Mucosa of descending colon (tissue), 3 donors: ENCODE measurements around the gene TMCC1. TPM values are rescaled to one million over a fixed set of nuclear protein-coding genes. Genes with fewer than 3 reads are reported as not detected.

ENCODE experiments used
- ATAC-seq: fragments of 200-7000 bp; cut with Tn5 transposase; one replicate; pipeline ENCODE4 v1.9.1; 2020; ENCODE audit warnings: mild to moderate bottlenecking, moderate library complexity
- DNase-seq, 3 donors: peaks; one replicate each; pipeline ENCODE4 v3.0.0-alpha.2; 2020
- H3K36me3 ChIP-seq: fragments of 200-600 bp; one replicate; pipeline ENCODE4 v1.8.0; 2021; ENCODE audit warnings: low read depth, mild to moderate bottlenecking
- H3K4me1 ChIP-seq: fragments of 200-600 bp; one replicate; pipeline ENCODE4 v1.8.0; 2021; ENCODE audit warnings: low read depth, mild to moderate bottlenecking
- H3K4me3 ChIP-seq: fragments of 200-600 bp; one replicate; pipeline ENCODE4 v1.8.0; 2021; ENCODE audit warnings: mild to moderate bottlenecking
- H3K9me3 ChIP-seq: fragments of 200-600 bp; one replicate; pipeline ENCODE4 v1.8.0; 2021; ENCODE audit warnings: mild to moderate bottlenecking
- intact Hi-C, 2 donors: fragments of 100-400 bp; cut with DNase I in 1 of 2; cut with micrococcal nuclease in 1 of 2; formaldehyde crosslinking; loops; one replicate each; pipeline versions ENCODE4 v1.11.0 to v1.11.1; 2022; cut with DNase I, micrococcal nuclease
- total RNA-seq, 3 donors: library from RNA; stranded (reverse); fragmentation: NEBNext Ultra II Directional in 2 of 3; extraction: Animal tissue kit (Norgen Biotek cat#: 25700) in 2 of 3; gene quantifications; one replicate each; pipeline versions ENCODE4 v1.2.1 to v1.2.4, GENCODE V29; 2021 to 2023
- TF ChIP-seq, protein P1 (sequence below): fragments of 200-600 bp; IDR thresholded peaks from one replicate; pipeline ENCODE4 v1.8.0; 2022; ENCODE audit warnings: antibody characterized with exemption, mild to moderate bottlenecking
- donor health status: DM: no; HTN: no; CAD: no; lungs with moderate emphysema.
- donor health status: DM: no; HTN: no; CAD: no.
- donor health status: DM: no; HTN: yes; CAD: no.

TMCC1 gene
- total RNA-seq, 3 donors from 2014 or later, result 28.6 to 58.7 (median 28.9) TPM

DNA sequence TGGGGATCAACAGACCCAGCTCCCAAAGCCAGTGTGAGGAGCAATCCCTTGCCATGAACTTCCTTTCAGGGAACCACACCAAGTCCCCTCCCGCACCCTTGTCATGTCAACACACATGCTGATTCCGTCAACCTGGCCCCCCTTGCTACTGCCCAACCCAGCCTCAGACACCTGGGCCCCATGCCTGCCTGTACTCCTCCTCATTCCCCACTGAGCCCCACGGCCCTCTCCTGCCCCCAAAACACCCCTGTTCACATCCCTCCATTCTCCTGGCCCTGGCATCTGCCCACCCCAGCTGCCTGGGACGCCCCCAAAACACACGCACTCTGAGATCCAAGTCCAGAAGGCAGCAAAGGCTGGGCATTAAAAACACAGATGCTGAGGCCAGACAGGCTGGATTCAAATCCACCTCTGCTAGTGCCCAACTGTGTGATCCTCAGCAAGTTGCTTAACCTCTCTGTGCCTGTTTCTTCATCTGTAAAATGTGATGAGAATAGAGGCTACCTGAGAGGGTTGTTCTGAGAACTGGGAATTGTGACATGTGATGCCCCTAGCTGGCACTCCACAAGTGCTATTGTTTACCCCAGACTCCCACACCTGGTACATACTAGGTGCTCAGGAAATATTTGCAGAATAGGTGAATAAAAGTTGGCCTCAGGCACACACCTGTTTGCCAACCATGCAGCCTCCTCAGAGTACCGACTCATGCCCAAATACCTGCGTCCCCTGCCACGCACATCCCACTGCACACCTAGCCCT lies 289.3 kb downstream of the TMCC1 start:
- no peak for DNase-seq
- Histone ChIP-seq H3K4me1 (peaks cover 7% of the 10 kb centered on the region), H3K36me3 (no peaks in the 10 kb centered on the region), H3K4me3 (no peak overlapping the region), H3K9me3 (no peaks in the 10 kb centered on the region)
- intact Hi-C loops, result no loop called here
- TF ChIP-seq, protein P1, sequence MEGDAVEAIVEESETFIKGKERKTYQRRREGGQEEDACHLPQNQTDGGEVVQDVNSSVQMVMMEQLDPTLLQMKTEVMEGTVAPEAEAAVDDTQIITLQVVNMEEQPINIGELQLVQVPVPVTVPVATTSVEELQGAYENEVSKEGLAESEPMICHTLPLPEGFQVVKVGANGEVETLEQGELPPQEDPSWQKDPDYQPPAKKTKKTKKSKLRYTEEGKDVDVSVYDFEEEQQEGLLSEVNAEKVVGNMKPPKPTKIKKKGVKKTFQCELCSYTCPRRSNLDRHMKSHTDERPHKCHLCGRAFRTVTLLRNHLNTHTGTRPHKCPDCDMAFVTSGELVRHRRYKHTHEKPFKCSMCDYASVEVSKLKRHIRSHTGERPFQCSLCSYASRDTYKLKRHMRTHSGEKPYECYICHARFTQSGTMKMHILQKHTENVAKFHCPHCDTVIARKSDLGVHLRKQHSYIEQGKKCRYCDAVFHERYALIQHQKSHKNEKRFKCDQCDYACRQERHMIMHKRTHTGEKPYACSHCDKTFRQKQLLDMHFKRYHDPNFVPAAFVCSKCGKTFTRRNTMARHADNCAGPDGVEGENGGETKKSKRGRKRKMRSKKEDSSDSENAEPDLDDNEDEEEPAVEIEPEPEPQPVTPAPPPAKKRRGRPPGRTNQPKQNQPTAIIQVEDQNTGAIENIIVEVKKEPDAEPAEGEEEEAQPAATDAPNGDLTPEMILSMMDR, result no peak
- no peak for ATAC-seq

DNA sequence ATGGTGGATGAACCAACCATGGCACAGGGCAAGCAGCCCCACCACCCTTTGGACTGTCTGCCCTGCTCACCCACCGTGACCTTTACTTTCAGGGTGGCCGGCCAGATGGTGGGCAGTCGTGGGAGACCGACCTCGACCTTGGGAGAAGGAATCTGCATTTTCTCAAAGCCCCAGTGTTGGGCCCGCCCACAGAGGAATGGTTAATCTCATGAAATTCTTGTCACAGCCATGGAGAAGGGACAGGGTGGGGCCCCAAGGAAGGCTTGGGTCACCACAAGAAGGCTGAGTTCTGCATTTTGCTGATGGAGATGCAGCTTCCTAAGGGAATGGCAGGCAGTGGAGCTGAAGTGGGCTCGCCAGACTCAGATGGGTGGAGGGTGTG lies 290.0 kb downstream of the TMCC1 start:
- ATAC-seq (no peak), DNase-seq (no peak)
- Histone ChIP-seq H3K36me3 (no peaks in the 10 kb centered on the region), H3K4me3 (no peak overlapping the region), H3K9me3 (no peaks in the 10 kb centered on the region), H3K4me1 (peaks cover 7% of the 10 kb centered on the region)
- intact Hi-C loops, result no loop called here
- TF ChIP-seq, protein P1, result no peak

DNA sequence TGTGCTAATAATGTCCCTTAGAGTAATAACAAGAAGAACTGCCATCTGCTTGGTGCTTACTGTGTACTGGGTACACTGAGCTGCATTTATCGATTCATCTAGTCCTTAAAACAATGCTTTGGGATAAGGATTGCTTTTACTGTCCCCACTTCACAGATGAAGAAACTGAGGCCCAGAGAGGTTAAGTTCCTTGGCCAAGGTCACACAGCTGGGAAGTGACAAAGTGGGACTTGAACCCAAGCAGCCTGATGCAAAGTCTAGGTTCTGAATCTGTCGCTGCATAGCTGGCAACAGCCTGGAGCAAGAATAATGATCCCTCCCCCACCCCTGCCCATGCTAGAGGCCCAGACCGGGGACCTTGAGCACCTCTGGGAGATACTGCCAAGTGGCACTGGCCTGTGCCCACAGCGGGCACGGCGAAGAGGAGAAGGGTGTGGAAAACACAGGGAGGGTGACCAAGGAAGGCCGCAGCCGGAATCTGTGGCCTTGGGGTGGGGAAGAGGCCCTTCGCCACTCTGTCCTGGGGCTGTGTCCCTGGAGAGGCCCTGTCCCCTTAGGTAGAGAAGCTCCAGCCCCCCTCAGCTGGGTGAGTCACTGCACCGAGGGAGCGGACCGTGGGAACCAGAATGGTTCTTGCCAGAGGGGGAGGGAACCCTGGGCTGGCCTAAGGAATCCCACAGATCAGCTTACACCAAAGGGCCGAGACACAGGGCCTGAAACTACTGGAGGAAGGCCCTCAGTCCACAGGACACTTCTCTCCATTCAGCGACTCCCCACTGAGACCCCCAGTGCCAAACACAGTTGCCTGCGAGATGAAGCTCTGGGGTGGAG lies 290.6 kb downstream of the TMCC1 start:
- Histone ChIP-seq H3K9me3 (no peaks in the 10 kb centered on the region), H3K4me1 (peaks cover 8% of the 10 kb centered on the region), H3K36me3 (no peaks in the 10 kb centered on the region), H3K4me3 (no peak overlapping the region)
- peak; percentile 7 for ATAC-seq
- DNase-seq, result peak in 1 of 3 donors; percentile 59
- TF ChIP-seq, protein P1, result no peak
- intact Hi-C loops, result no loop called here

DNA sequence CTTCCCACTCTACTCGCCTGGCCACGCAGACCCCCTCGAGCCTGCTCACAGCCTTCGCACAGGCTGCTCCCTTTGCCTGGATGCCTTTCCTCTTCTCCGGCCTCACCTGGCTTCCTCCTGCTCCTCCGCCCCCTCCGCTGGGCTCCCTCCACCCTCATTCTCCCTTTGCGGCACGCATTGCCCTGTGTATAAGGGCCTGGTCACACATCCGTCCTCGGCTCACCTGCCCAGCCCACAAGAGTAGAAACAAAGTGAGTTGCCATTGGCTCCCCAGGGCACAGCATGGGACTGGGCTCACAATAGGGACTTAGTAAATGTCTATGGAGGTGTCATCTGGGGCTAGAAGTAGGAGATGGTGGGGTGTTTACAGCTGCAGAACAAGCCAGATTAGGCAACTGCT lies 291.2 kb downstream of the TMCC1 start:
- Histone ChIP-seq H3K4me3 (no peak overlapping the region), H3K4me1 (peaks cover 10% of the 10 kb centered on the region)
- intact Hi-C loops, result no loop called here

DNA sequence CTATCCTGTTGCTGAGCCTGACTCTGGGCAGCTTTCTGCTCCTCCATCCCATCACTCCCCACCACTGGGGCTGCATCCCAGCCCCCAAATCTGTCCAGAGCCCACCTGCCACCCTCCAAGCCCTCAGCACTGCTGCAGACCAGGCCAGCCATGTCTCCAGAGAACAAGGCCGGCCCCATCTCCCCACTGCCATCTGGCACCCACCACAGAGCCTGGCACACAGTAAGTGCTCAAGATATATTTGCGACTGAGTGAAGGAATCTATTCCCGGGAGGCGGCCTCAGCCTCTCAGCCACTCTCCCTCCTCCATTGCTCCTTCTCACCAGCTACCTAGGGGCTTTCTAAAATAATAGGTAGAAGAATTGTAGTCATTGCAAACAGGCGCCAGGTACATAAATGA lies 291.8 kb downstream of the TMCC1 start:
- intact Hi-C loops, result no loop called here
- TF ChIP-seq, protein P1, result no peak
- no peak for DNase-seq
- peaks cover 10% of the 10 kb centered on the region for H3K4me1 ChIP-seq
- H3K36me3 ChIP-seq, result no peaks in the 10 kb centered on the region
- H3K9me3 ChIP-seq, result no peaks in the 10 kb centered on the region
- H3K4me3 ChIP-seq, result no peak overlapping the region
- ATAC-seq, result no peak

More for the DNA sequence above, 291.2 kb downstream of the TMCC1 start:
- H3K9me3 ChIP-seq, result no peaks in the 10 kb centered on the region
- H3K36me3 ChIP-seq, result no peaks in the 10 kb centered on the region
- DNase-seq (no peak), ATAC-seq (no peak)
- TF ChIP-seq, protein P1, result no peak
